Peyer's patch (tissue), 4 donors: Measurements from ENCODE around the gene SOS2. TPM values are rescaled to one million over a fixed set of nuclear protein-coding genes. Genes with fewer than 3 reads are reported as not detected.
A peak's percentile ranks its signal among the peaks of the same experiment; 100 is the strongest.

Source experiments
- DNase-seq, 3 donors: peaks; one replicate each; pipeline ENCODE4 v3.0.0-alpha.2; 2017 to 2019
- H3K27ac ChIP-seq, 4 donors: fragments of 200-600 bp; sonication (generic); one replicate each; pipeline ENCODE4 v1.5.1; 2016 to 2019
- H3K27me3 ChIP-seq, 2 donors: fragments of 200-600 bp; sonication (generic); one replicate each; pipeline ENCODE4 v1.5.1; 2019
- H3K36me3 ChIP-seq, 3 donors: fragments of 200-600 bp; sonication (generic); one replicate each; pipeline ENCODE4 v1.5.1; 2016 to 2019
- H3K4me1 ChIP-seq, 4 donors: fragments of 200-600 bp; sonication (generic); one replicate each; pipeline ENCODE4 v1.5.1; 2016 to 2019
- H3K4me3 ChIP-seq, 4 donors: fragments of 200-600 bp; sonication (generic); 1 replicate in 3 of 4; 2 replicates in 1 of 4; pipeline ENCODE4 v1.5.1; 2016 to 2019; ENCODE audit warnings: mild to moderate bottlenecking in 1 of 4
- H3K9me3 ChIP-seq, 4 donors: fragments of 200-600 bp; sonication (generic); one replicate each; pipeline ENCODE4 v1.5.1; 2016 to 2019; ENCODE audit warnings: mild to moderate bottlenecking in 1 of 4
- CTCF ChIP-seq, 6 experiments: fragments of 450-650 bp in 4 of 6; fragments of 200-600 bp in 2 of 6; sonication (generic) in 1 of 6; IDR thresholded peaks; one replicate each; pipeline ENCODE4 v1.5.1; 2017 to 2019; ENCODE audit warnings: antibody characterized with exemption in 6 of 6, mild to moderate bottlenecking in 3 of 6, moderate library complexity in 1 of 6
- POLR2A ChIP-seq, 2 donors: fragments of 450-650 bp; IDR thresholded peaks; one replicate each; pipeline ENCODE4 v1.5.1; 2017; ENCODE audit warnings: antibody characterized with exemption in 2 of 2, mild to moderate bottlenecking in 2 of 2, moderate library complexity in 2 of 2
- total RNA-seq, 4 donors: library from RNA; depleted of rRNA; stranded (reverse); fragments of >200 nt; gene quantifications; one replicate each; pipeline ENCODE4 v1.1.0, GENCODE V29; 2016

The SOS2 gene
- total RNA-seq, result 10 to 100 TPM; 41.7 to 57.1 (median 53.9) TPM

GRCh38 chr14:50231475-50232275 lies at the start of gene SOS2:
Gene SOS2, minus strand, starts transcription at chr14:50231578. Its CDS starts 295 bp downstream, at chr14:50231283.
- H3K4me1 ChIP-seq, result peaks cover 0 to 27% (median 0%) of the 10 kb centered on the region in 4 donors
- peak; percentile 84 to 95 (median 94) for DNase-seq
- peak within 1 kb of the TSS; percentile 97 to 100 (median 98) for H3K27ac ChIP-seq
- no peaks in the 10 kb centered on the region for H3K36me3 ChIP-seq
- TF ChIP-seq POLR2A (IDR thresholded peaks at IDR 0.05) (peak; percentile 87 to 89), CTCF (IDR thresholded peaks at IDR 0.05) (peak in 3 of 6 experiments; percentile 12 to 29 (median 16))
- no peaks in the 10 kb centered on the region for H3K27me3 ChIP-seq
- no peaks in the 10 kb centered on the region for H3K9me3 ChIP-seq
- peak within 1 kb of the TSS; percentile 78 to 95 (median 88) for H3K4me3 ChIP-seq

GRCh38 chr14:50272498-50272897 lies 41.1 kb upstream of the SOS2 start:
- no peak for TF ChIP-seq CTCF (IDR thresholded peaks at IDR 0.05)
- TF ChIP-seq POLR2A (IDR thresholded peaks at IDR 0.05), result no peak
- Histone ChIP-seq H3K9me3 (no peaks in the 10 kb centered on the region), H3K36me3 (no peaks in the 10 kb centered on the region), H3K27ac (no peak overlapping the region), H3K27me3 (no peaks in the 10 kb centered on the region), H3K4me1 (no peaks in the 10 kb centered on the region), H3K4me3 (no peak overlapping the region)
- no peak for DNase-seq

GRCh38 chr14:50270932-50271331 lies 39.6 kb upstream of the SOS2 start:
- H3K4me3 ChIP-seq, result no peak overlapping the region
- H3K4me1 ChIP-seq, result no peaks in the 10 kb centered on the region
- no peak for TF ChIP-seq CTCF (IDR thresholded peaks at IDR 0.05)
- no peak for TF ChIP-seq POLR2A (IDR thresholded peaks at IDR 0.05)
- H3K27me3 ChIP-seq, result no peaks in the 10 kb centered on the region
- H3K36me3 ChIP-seq, result no peaks in the 10 kb centered on the region
- no peak for DNase-seq
- H3K27ac ChIP-seq, result no peak overlapping the region
- no peaks in the 10 kb centered on the region for H3K9me3 ChIP-seq

- Histone ChIP-seq H3K9me3 (no peaks in the 10 kb centered on the region), H3K27me3 (no peaks in the 10 kb centered on the region), H3K4me1 (no peaks in the 10 kb centered on the region), H3K36me3 (no peaks in the 10 kb centered on the region), H3K4me3 (no peak overlapping the region), H3K27ac (no peak overlapping the region)
- TF ChIP-seq POLR2A (IDR thresholded peaks at IDR 0.05) (no peak), CTCF (IDR thresholded peaks at IDR 0.05) (no peak)
- DNase-seq, result no peak
These were observed 33.7 kb upstream of the SOS2 start for GRCh38 chr14:50265029-50265428.

- Histone ChIP-seq H3K4me1 (no peaks in the 10 kb centered on the region), H3K27me3 (no peaks in the 10 kb centered on the region), H3K4me3 (no peak overlapping the region), H3K9me3 (no peaks in the 10 kb centered on the region), H3K27ac (no peak overlapping the region), H3K36me3 (no peaks in the 10 kb centered on the region)
- TF ChIP-seq CTCF (IDR thresholded peaks at IDR 0.05), result no peak
- no peak for TF ChIP-seq POLR2A (IDR thresholded peaks at IDR 0.05)
- DNase-seq, result no peak
These were observed 31.9 kb upstream of the SOS2 start for GRCh38 chr14:50263321-50263720.
